NCI-H460 (cell line): ENCODE data around the gene SLC25A53. TPM values are rescaled to one million over a fixed set of nuclear protein-coding genes. Genes with fewer than 3 reads are reported as not detected.
A peak's percentile ranks its signal among the peaks of the same experiment; 100 is the strongest.
"Not testable (repeated sequence)": the region's sequence is repeated elsewhere in the genome, so short reads cannot be mapped to it uniquely, and the experiment has no call there.

Source experiments
- DNase-seq: peaks from one replicate; pipeline ENCODE4 v3.0.0-alpha.2; 2016; ENCODE audit warnings: low read depth; ENCODE audit errors: extremely low read depth
- total RNA-seq: library from RNA; depleted of rRNA; stranded (reverse); fragments of >200 nt; shearing (Covaris generic); gene quantifications from 2 replicates; pipeline ENCODE4 v1.2.3, GENCODE V29; 2014

Gene SLC25A53
- total RNA-seq, 1 experiment from 2014 or later: 8.1 TPM

- DNase-seq: no peak
Observed at GRCh38 chrX:104135677-104136076, 21.1 kb downstream of the SLC25A53 start.

GRCh38 chrX:104134583-104135261, 22.1 kb downstream of the SLC25A53 start:
- DNase-seq: no peak

GRCh38 chrX:104130808-104131207, 26.0 kb downstream of the SLC25A53 start:
- DNase-seq: no peak

- DNase-seq: no peak
Observed at GRCh38 chrX:104126856-104127255, 30.0 kb downstream of the SLC25A53 start.

GRCh38 chrX:104122829-104123228, 34.0 kb downstream of the SLC25A53 start:
- DNase-seq: no peak

GRCh38 chrX:104118765-104119164, 38.0 kb downstream of the SLC25A53 start:
- DNase-seq: no peak

- DNase-seq: no peak
Observed at GRCh38 chrX:104117759-104118158, 39.0 kb downstream of the SLC25A53 start.

- DNase-seq: peak; percentile 58
Observed at GRCh38 chrX:104113222-104113965, 43.4 kb downstream of the SLC25A53 start.

GRCh38 chrX:104112326-104112951, 44.4 kb downstream of the SLC25A53 start, which contains the start of gene ZCCHC18:
Gene ZCCHC18, plus strand, starts transcription at chrX:104112523. Its CDS starts 1,589 bp downstream, at chrX:104114112.
- DNase-seq: no peak

- DNase-seq: not testable (repeated sequence)
Observed at GRCh38 chrX:104110491-104111240, 46.1 kb downstream of the SLC25A53 start.

GRCh38 chrX:104108955-104109354, 47.9 kb downstream of the SLC25A53 start:
- no peak for DNase-seq

- DNase-seq: no peak
Observed at GRCh38 chrX:104105330-104106262, 51.2 kb downstream of the SLC25A53 start.

GRCh38 chrX:104104676-104105075, 52.1 kb downstream of the SLC25A53 start:
- DNase-seq: no peak

GRCh38 chrX:104098919-104099318, 57.9 kb downstream of the SLC25A53 start:
- no peak for DNase-seq

- DNase-seq: peak; percentile 61
Observed at GRCh38 chrX:104098151-104098808, 58.5 kb downstream of the SLC25A53 start.

GRCh38 chrX:104085919-104086318, 70.9 kb downstream of the SLC25A53 start:
- no peak for DNase-seq

- DNase-seq: no peak
Observed at GRCh38 chrX:104085477-104085876, 71.3 kb downstream of the SLC25A53 start.

- no peak for DNase-seq
Observed at GRCh38 chrX:104084534-104085277, 72.1 kb downstream of the SLC25A53 start.
